ENCODE data around the gene INSIG2. TPM values are rescaled to one million over a fixed set of nuclear protein-coding genes. Genes with fewer than 3 reads are reported as not detected.

INSIG2 gene
- total and polyA plus RNA-seq, 2 of the 8 experiments (the other 6 are each of a cell fraction or from before 2014, with no cell fraction given) = 7.0 to 11.2 TPM

DNA sequence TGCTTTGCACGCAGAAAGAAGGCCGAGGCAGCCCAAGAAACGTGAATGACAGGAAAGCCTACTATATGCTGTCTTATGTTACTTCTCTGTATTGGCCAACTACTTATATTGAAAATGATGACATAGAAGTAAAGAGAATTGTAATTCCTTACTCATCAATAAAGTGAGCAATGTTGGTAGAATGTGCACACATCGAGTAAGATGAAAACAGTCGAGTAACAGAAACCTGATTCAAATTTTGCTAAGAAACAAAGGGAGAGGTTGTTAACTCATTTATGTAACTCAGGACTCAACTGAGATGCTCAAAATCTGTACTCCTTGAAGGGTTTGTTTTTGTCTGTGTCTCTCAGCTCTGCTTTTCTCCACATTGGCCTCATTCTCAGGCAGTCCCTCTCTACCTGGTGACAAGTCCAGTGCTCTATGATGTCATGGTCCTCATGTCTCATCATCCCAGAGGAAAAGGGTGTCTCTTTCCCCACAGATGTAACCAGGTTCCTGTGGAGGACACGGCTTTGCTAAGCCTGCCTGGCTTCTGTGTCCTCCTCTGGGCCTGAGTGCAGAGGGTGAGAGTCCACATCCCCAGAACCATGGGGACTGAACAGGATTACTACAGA, 44.1 kb upstream of the INSIG2 start (continued):
- TF ChIP-seq, protein P1, sequence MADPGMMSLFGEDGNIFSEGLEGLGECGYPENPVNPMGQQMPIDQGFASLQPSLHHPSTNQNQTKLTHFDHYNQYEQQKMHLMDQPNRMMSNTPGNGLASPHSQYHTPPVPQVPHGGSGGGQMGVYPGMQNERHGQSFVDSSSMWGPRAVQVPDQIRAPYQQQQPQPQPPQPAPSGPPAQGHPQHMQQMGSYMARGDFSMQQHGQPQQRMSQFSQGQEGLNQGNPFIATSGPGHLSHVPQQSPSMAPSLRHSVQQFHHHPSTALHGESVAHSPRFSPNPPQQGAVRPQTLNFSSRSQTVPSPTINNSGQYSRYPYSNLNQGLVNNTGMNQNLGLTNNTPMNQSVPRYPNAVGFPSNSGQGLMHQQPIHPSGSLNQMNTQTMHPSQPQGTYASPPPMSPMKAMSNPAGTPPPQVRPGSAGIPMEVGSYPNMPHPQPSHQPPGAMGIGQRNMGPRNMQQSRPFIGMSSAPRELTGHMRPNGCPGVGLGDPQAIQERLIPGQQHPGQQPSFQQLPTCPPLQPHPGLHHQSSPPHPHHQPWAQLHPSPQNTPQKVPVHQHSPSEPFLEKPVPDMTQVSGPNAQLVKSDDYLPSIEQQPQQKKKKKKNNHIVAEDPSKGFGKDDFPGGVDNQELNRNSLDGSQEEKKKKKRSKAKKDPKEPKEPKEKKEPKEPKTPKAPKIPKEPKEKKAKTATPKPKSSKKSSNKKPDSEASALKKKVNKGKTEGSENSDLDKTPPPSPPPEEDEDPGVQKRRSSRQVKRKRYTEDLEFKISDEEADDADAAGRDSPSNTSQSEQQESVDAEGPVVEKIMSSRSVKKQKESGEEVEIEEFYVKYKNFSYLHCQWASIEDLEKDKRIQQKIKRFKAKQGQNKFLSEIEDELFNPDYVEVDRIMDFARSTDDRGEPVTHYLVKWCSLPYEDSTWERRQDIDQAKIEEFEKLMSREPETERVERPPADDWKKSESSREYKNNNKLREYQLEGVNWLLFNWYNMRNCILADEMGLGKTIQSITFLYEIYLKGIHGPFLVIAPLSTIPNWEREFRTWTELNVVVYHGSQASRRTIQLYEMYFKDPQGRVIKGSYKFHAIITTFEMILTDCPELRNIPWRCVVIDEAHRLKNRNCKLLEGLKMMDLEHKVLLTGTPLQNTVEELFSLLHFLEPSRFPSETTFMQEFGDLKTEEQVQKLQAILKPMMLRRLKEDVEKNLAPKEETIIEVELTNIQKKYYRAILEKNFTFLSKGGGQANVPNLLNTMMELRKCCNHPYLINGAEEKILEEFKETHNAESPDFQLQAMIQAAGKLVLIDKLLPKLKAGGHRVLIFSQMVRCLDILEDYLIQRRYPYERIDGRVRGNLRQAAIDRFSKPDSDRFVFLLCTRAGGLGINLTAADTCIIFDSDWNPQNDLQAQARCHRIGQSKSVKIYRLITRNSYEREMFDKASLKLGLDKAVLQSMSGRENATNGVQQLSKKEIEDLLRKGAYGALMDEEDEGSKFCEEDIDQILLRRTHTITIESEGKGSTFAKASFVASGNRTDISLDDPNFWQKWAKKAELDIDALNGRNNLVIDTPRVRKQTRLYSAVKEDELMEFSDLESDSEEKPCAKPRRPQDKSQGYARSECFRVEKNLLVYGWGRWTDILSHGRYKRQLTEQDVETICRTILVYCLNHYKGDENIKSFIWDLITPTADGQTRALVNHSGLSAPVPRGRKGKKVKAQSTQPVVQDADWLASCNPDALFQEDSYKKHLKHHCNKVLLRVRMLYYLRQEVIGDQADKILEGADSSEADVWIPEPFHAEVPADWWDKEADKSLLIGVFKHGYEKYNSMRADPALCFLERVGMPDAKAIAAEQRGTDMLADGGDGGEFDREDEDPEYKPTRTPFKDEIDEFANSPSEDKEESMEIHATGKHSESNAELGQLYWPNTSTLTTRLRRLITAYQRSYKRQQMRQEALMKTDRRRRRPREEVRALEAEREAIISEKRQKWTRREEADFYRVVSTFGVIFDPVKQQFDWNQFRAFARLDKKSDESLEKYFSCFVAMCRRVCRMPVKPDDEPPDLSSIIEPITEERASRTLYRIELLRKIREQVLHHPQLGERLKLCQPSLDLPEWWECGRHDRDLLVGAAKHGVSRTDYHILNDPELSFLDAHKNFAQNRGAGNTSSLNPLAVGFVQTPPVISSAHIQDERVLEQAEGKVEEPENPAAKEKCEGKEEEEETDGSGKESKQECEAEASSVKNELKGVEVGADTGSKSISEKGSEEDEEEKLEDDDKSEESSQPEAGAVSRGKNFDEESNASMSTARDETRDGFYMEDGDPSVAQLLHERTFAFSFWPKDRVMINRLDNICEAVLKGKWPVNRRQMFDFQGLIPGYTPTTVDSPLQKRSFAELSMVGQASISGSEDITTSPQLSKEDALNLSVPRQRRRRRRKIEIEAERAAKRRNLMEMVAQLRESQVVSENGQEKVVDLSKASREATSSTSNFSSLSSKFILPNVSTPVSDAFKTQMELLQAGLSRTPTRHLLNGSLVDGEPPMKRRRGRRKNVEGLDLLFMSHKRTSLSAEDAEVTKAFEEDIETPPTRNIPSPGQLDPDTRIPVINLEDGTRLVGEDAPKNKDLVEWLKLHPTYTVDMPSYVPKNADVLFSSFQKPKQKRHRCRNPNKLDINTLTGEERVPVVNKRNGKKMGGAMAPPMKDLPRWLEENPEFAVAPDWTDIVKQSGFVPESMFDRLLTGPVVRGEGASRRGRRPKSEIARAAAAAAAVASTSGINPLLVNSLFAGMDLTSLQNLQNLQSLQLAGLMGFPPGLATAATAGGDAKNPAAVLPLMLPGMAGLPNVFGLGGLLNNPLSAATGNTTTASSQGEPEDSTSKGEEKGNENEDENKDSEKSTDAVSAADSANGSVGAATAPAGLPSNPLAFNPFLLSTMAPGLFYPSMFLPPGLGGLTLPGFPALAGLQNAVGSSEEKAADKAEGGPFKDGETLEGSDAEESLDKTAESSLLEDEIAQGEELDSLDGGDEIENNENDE (IDR thresholded peaks at IDR 0.05; ENCODE audit: insufficient replicate concordance, low read length) = no peak
- TF ChIP-seq PHF8 (conservative IDR thresholded peaks at IDR 0.05; ENCODE audit: low read depth, low read length) (no peak), SIN3A (conservative IDR thresholded peaks at IDR 0.05 in 1 of 2, IDR thresholded peaks at IDR 0.05 in 1 of 2; ENCODE audit: low read depth in 1 of 2, low read length in 2 of 2) (no peak), NANOG (IDR thresholded peaks at IDR 0.05; ENCODE audit: insufficient read depth, low read depth, low read length, poor library complexity, severe bottlenecking) (no peak), GTF2F1 (IDR thresholded peaks at IDR 0.05; ENCODE audit: borderline replicate concordance, low read depth, low read length) (no peak)
